Fibroblast of the conjunctiva (primary cell): ENCODE measurements around the gene DPYSL4.
"Not testable (repeated sequence)": the region's sequence is repeated elsewhere in the genome, so short reads cannot be mapped to it uniquely, and the experiment has no call there.

Source experiments
- DNase-seq: peaks from one replicate; pipeline ENCODE4 v3.0.0-alpha.2; 2010; ENCODE audit warnings: low read depth

DPYSL4 gene

DNA sequence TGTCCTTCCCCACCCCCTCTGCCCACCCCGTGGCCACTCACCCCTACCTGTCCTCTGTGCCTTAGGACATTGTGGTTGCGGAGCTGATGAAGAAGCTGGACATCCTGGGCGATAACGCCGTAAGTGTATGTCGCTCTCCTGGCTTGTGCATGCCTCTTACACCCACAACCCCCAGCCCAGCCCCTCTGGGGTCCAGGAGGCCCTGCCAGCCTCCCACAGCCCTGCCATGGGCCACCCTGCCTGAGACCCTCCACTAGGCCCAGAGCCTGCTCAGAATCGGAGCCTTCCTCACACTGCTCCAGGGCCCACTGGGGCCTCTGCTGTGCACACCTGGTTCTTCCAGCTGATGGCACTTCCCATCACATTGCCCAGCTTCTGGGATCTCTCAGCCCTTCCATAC is 36.8 kb upstream of the DPYSL4 start:
- DNase-seq = no peak

DNA sequence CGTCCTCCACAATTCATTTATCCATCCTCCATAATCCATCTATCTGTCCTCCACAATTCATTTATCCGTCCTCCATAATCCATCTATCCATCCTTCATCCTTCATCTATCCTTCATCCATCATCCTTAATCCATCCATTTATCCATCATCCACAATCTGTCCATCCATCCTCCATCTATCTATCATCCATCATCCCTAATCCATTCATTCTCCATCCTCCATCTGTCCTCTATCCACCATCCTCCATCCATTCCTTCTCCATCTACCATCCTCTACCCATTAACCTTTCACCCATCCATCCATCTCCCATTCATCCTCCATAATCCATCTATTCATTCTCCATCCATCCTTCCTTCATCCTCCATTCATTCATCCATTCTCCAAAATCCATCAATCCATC is 36.0 kb upstream of the DPYSL4 start:
- no peak for DNase-seq

DNA sequence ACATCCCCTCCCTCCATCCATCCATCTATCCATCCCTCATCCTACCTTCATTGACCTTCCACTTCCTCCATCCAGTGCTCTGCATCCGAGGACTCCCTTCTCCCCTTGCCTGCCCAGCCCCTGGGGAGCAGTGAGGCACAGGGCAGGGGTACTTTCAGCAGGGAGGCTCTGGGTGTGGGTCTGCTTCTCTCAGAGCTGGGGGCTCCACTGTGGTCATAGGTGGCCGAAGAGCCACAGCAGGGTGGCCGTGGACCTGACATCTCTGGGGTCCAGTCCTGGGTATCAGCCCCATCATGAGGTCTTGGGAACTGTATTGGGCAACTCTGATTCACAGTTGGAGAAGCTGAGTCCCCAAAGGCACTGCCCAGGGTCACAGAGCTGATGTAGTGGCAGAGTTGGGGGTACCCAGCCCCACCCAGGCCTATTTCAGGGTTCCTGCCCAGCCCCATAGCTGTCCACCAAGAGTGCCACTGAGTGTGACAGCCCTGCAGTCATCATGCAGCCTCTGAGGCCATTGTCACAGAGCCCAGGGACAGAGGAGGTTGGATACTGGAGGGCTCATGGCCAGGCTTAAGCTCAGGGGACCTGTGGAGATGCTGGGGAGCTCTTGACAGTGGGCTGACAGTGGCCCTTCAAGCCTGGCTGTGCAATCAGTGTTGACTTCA is 35.3 kb upstream of the DPYSL4 start:
- DNase-seq = no peak

DNA sequence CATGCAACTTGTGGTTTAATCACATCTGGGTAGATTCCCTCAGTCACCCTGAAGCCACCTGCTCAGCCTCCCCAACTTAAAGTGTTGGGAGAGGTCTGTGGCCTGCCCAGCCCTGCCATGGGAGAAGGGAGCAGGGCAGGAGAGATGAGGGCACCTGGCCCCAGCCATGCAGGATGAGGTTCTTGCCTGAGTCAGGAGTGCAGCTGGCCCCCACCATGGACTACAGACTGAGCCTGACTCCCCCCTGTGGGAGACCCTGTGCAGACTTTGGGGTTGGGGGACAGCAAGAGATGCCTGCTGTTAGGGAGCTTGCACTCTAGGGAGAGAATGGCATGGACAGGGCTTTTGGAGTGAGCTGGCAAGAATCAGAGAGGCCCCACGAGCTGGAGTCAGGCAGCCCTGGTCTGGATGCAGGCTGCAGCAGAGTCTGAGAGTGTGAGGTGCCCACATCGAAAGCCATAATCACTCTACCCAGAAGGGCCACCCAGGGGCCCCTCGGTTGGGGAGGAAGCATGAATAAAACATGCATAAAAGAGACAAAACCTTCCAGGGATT is 34.7 kb upstream of the DPYSL4 start:
- no peak for DNase-seq

DNA sequence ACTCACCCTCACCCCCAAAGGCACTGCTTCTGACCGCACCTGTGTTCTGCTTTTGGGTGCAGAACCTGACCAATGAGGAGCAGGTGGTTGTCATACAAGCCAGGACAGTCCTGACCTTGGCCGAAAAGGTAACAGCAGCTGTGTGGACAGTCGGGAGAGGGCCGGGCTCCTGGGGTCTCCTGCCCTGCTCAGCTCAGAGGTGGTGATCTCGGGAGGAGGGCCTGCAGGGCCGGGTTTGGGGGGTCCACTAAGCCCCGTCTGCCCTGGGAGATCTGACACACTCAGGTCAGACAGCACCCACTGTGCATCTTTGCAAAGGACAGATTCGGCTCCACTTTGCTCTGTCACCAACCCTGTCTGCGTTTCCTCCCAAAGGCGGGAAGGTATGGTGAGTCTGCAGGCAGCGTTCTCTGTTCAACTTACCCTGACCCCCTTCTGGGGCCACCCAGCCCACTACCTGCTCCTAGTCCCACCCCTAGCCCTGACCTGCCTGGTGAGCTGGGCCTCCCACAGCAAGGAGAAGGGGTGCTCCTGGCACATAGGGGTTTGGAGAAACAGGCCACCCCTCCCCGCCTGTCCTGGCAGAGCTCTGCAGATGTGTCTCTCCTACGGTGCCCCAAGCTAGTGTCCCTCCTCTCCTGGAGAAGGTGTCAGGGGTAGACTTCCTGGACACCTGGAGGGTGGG is 33.7 kb upstream of the DPYSL4 start:
- DNase-seq = no peak

DNA sequence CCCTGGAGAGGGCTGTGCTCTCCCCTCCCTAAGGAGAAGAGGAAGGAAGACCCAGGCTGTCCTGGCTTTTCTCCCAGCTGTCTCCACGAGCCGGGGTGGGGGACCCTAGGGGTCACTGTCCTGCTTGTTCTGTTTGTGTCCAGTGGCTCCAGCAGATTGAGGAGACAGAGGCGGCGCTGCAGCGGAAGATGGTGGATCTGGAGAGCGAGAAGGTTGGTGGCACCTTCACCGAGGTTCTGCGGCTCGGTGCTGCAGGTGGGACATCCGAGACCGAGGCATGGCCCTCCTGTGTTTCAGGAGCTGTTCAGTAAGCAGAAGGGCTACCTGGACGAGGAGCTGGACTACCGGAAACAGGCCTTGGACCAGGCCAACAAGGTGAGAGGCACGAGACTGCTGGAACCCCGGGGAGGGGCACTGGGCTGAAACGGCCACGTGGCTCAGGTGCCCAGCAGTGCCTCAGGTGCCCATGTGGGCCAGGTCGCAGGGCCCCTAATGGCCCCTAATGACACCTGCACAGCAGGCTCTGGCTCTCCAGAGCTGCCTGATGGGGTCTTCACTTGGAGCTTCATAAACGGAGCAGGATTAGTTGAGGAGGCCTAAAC is 33.0 kb upstream of the DPYSL4 start:
- no peak for DNase-seq

DNA sequence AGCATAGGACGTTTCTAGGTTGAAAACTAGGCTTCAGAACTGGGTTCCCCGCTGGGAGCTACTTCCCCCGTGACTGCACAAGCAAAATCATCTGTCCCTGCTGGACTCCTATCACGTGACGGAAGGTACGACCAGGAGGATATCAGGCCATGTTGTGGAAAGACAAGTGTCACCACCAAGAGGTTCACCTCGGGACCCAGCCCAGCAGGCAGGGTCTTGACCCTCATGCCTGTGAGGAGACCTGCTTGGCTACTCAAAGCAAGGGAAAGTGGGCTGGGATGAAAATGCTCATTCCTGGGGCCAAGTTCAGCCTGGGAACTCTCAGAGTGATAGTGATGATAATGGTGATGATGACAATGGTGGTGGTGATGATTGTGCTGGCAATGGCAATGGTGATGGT is 32.3 kb upstream of the DPYSL4 start:
- DNase-seq = no peak

DNA sequence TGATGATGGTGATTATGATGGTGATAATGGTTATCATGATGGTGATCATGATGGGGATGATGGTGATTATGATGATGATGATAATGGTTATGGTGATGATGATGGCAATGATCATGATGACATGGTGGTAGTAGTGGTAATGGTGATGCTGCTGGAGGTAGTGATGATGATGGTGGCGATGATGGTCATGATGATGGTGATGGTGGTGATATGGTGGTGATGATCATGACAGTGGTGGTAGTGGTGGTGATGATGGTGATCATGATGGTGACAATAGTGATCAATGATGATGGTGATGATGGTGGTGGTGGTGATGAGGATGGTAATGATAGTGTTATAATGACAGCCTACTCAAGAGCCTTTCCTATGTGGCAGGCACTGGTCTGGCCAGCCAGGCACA is 31.8 kb upstream of the DPYSL4 start:
- DNase-seq = no peak

DNA sequence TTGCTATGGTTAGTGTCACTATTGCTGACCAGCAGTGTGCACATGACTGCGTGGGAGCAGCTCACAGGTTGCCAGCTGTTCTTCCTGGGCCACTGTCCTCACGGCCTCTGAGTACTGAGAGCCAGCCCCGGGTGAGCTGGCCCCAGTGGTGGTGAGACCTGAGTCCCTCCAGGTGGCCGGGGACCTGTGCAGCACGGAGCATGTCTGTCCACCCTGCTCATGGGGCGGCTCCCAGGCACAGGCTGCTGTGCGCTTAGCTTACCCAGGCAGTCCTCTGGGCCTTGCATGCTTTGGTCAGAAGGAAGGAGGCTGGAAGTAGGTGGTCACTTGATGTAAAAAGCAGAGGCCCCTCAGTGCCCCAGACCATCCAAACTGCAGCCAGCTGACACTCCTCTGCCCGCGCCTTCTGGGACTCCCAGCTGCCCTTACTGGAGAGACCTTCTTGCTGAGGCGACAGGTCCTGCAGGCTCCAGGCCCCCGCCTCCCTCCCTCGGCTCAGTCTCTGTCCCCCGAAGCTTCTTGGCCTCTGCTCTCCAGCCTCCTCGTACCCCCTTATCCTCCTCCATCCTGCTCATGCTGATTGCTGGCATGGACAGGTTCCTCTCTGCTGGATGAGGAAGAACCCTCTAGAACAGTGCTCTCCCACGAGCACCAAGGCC is 30.9 kb upstream of the DPYSL4 start:
- no peak for DNase-seq

DNA sequence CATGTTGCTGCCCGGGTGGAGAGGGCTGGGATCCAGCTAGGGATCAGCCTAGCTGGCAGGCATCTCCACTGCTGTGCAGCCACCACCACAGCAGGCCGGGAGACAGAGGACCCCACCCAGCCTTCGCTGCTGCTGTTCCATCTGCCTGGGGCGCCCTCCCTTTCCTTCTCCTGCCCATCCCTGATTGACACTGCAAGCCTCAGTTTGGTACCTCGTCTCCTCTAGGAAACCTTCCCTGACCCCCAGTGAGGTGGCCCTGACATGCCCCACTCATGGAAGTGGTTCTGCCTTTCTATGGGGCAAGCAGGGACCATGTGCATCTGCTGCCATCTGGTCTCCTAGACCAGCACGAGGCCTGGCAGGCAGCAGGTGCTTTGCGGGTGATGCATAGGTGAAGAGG is 30.4 kb upstream of the DPYSL4 start:
- DNase-seq = no peak

DNA sequence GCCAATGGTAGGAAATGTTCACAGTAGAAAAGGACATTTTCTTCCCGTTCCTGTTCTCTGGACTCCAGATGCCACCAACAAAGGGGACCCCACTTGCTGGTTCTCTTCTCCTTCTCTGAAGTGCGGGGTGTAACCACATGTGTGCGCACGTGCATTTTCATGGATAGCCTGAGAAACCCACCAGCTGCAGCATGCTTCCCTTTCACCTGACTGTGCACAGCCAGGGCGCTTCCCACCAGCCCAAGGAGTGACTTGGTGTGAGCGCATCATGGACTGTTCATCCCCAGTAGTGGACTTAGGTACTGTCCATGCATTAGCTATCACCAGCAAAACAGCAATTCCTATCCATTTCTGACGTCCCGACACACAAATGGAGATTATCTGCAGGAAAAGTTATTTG is 29.6 kb upstream of the DPYSL4 start:
- DNase-seq = no peak

DNA sequence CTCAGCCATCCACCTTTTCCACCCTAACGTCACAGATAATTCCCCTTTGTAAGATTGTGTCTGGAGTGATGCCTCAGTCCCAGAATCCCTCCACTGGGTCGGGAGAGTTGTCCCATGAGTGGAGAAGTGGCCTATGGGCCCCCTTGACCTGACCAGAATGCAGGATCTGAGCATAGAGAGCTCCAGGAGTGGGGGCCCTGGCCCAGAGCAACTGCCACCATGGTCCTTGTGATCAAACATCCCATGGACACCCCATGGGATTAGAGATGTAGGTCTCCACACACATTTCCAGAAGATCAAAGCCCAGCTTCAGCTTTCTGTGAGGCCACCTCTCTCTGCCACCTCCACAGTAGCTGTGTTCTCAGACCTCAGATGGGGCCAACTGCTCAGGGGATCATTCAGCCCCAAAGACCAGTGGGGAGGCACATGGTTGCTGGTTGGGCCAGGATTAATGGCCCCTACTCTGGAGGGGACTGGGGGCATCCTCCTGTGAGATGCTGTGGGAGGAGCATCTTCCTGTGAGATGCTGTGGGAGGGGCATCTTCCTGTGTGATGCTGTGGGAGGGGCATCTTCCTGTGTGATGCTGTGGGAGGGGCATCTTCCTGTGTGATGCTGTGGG is 28.5 kb upstream of the DPYSL4 start:
- no peak for DNase-seq

DNA sequence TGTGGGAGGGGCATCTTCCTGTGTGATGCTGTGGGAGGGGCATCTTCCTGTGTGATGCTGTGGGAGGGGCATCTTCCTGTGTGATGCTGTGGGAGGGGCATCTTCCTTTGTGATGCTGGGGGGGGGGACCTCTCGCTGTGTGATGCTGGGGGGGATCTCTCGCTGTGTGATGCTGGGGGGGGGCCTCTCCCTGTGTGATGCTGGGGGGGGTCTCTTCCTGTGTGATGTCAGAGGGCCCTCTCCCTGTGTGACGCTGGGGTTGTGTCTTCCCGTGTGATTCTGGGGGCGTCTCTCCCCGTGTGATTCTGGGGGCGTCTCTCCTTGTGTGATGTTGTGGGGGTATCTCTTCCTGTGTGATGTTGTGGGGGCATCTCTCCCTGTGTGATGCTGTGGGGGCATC is 27.9 kb upstream of the DPYSL4 start:
- DNase-seq = no peak

DNA sequence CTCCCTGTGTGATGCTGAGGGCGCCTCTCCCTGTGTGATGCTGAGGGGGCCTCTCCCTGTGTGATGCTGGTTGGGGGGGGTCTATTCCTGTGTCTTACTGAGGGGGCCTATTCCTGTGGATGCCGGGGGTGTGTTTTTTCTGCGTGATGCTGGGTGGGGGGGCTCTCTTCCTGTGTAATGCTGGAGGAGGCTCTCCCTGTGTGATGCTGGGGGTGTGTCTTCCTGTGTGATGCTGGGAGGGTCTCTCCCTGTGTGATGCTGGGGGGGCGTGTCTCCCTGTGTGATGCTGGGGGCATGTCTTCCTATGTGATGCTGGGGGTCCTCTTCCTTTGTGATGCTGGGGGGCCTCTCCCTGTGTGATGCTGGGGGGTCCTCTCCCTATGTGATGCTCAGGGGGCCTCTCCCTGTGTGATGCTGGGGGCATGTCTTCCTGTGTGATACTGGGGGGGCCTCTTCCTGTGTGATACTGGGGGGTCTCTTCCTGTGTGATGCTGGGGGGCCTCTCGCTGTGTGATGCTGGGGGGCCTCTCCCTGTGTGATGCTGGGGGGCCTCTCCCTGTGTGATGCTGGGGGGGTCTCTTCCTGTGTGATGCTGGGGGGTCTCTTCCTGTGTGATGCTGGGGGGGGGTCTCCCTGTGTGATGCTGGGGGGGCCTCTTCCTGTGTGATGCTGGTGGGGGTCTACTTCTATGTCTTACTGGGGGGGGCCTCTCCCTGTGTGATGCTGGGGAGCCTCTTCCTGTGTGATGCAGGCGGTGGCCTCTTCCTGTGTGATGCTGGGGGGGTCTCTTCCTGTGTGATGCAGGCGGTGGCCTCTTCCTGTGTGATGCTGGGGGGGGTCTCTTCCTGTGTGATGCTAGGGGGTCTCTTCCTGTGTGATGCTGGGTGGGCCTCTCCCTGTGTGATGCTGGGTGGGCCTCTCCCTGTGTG is 27.2 kb upstream of the DPYSL4 start:
- DNase-seq = not testable (repeated sequence)

DNA sequence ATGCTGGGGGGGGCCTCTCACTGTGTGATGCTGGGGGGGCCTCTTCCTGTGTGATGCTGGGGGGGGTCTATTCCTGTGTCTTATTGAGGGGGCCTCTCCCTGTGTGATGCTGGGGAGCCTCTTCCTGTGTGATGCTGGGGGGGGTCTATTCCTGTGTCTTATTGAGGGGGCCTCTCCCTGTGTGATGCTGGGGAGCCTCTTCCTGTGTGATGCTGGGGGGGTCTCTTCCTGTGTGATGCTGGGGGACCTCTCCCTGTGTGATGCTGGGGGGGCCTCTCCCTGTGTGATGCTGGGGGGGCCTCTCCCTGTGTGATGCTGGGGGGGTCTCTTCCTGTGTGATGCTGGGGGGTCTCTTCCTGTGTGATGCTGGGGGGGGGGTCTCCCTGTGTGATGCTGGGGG is 26.5 kb upstream of the DPYSL4 start:
- DNase-seq = not testable (repeated sequence)

DNA sequence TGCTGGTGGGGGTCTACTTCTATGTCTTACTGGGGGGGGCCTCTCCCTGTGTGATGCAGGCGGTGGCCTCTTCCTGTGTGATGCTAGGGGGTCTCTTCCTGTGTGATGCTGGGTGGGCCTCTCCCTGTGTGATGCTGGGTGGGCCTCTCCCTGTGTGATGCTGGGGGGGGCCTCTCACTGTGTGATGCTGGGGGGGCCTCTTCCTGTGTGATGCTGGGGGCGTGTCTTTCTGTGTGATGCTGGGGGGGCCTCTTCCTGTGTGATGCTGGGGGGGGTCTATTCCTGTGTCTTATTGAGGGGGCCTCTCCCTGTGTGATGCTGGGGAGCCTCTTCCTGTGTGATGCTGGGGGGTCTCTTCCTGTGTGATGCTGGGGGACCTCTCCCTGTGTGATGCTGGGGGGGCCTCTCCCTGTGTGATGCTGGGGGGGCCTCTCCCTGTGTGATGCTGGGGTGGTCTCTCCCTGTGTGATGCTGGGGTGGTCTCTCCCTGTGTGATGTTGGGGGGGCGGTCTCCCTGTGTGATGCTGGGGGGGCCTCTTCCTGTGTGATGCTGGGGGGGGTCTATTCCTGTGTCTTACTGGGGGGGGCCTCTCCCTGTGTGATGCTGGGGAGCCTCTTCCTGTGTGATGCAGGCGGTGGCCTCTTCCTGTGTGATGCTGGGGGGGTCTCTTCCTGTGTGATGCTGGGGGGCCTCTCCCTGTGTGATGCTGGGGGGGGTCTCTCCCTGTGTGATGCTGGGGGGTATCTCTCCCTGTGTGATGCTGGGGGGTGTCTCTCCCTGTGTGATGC is 25.7 kb upstream of the DPYSL4 start:
- not testable (repeated sequence) for DNase-seq

DNA sequence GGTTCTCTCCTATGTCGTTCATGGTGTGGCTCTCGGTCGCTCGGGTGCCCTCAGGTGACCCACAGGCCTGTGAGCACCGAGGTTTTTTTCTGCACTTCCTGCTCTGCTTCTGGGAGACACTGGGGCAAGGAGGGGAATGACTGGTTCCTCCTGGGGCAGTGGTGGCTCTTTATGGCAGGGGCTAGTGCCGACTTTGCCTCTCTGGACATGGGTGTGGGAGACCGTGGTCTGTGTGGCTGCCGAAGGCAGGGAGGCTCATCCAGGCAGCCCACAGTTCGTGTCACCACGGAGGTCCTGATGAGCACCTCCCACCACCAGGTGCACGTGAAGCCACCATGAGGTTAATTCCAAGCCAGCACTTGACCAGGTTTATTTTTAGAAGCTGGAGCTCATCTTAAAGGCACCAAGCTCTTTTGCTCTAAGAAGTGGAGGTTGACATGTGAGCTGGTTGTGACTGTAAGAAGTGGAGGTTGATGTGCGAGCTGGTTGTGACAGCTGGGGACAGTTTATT is 24.7 kb upstream of the DPYSL4 start:
- DNase-seq = no peak

DNA sequence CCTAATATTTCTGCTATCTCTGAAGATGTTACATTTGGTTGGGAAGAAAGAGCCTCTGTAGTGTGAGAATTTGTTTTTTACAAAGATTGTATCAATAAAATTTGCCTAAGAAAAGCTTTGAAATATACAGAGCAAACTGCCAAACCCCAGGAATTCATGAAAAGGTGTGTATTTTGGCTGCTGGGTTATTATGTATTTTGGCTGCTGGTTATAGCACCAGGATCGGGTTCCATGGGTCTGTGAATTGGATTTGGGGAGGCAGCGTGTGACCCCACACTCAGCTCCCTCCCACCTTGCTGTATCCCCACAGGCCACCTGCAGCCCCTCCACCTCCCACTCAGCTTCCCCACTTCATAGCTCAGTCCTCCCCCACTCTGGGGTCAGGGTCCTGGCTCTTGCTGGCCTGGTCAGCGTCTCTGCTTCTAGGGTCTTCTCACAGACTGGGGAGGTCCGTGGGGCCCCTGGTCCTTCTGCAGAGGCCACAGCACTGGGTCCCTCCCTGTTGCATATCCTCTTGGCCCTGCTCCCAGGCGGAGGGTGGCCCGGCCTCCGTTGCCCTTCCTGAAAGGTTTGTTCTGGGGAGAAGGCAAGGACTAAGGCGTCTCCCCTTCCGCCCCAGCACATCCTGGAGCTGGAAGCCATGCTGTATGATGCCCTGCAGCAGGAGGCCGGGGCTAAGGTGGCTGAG is 24.0 kb upstream of the DPYSL4 start:
- no peak for DNase-seq

DNA sequence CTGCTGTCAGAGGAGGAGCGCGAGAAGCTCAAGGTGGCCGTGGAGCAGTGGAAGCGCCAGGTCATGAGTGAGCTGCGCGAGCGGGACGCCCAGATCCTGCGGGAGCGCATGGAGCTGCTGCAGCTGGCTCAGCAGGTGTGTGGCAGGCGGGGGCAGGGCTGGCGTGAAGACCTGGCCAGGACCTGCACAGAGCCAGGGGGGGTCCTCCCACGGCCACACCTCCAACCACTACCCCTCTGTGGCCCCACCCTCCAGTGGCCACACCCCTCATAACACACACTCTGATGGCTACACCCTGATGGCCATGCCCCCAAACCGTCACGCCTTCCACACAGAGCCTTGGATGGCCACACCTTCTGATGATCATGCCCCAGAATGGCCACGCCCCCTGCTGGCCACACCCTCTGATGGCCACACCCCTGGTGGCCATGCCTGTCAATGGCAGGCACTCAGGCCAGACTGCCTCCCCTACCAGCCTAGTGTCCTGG is 23.4 kb upstream of the DPYSL4 start:
- no peak for DNase-seq
